ENCODE measurements around the gene KRTAP13-1. TPM values are rescaled to one million over a fixed set of nuclear protein-coding genes. Genes with fewer than 3 reads are reported as not detected.

Gene KRTAP13-1
- total RNA-seq (2021; ENCODE audit: unreplicated experiment) (not detected), Bru-seq, nascent RNA (not detected), BruChase-seq, experiment 1, labeled RNA remaining after a 2-hour chase (not detected), BruChase-seq, experiment 2, labeled RNA remaining after a 6-hour chase (not detected)
- not detected for polyA plus RNA-seq (2012; ENCODE audit: insufficient read length)
- long read RNA-seq, result 0 reads

GRCh38 chr21:30395731-30396130, at the start of gene KRTAP13-1:
Gene KRTAP13-1, plus strand, starts transcription at chr21:30396031. Its CDS starts 56 bp downstream, at chr21:30396087.
- in situ Hi-C loops (cut with HindIII; ENCODE audit: low pct_unique_long_range_greater_than_20kb, low sequenced_read_pairs) (no loop called here), intact Hi-C loops (cut with micrococcal nuclease; ENCODE audit: unreplicated experiment) (no loop called here)

GRCh38 chr21:30348506-30348905, 47.3 kb upstream of the KRTAP13-1 start, which contains the start of gene KRTAP23-1:
Gene KRTAP23-1, minus strand, starts transcription at chr21:30348606. Its CDS starts 0 bp downstream, at chr21:30348606.
- TF ChIP-seq TCF7L2 (IDR thresholded peaks at IDR 0.05; ENCODE audit: low read depth, low read length), result no peak
- no peak for TF ChIP-seq POLR2AphosphoS5 (IDR thresholded peaks at IDR 0.05; ENCODE audit: low read depth, low read length)
- no peak for TF ChIP-seq REST (IDR thresholded peaks at IDR 0.05; ENCODE audit: insufficient read depth in 1 of 2, low read depth in 2 of 2, low read length in 1 of 2)
- TF ChIP-seq SIN3A (IDR thresholded peaks at IDR 0.05; ENCODE audit: borderline replicate concordance, insufficient read depth, low read depth, low read length), result no peak
- TF ChIP-seq CTCF (IDR thresholded peaks at IDR 0.05), result no peak
- Histone ChIP-seq H3K27me3 (ENCODE audit: control insufficient read depth, insufficient read depth, low read length) (no peaks in the 10 kb centered on the region), H3K36me3 (ENCODE audit: control insufficient read depth, insufficient read depth, low read length) (no peaks in the 10 kb centered on the region), H3K27ac (ENCODE audit: low read length) (no peak within 1 kb of the TSS), H3K4me3 (ENCODE audit: low read depth in 2 of 2, low read length in 2 of 2) (no peak within 1 kb of the TSS), H3K4me1 (ENCODE audit: control insufficient read depth, insufficient read depth, low read length) (no peaks in the 10 kb centered on the region), H3K9me3 (ENCODE audit: control insufficient read depth, insufficient read depth, low read depth, low read length) (no peaks in the 10 kb centered on the region)
- ATAC-seq (no peak), DNase-seq (ENCODE audit: low read depth, low spot score) (no peak)
- ChIA-PET CTCF (no interaction called here), POLR2A (no interaction called here)
- BruUV-seq (replicated peaks), result no TSS peak
- in situ Hi-C loops (cut with HindIII; ENCODE audit: low pct_unique_long_range_greater_than_20kb, low sequenced_read_pairs) (no loop called here), intact Hi-C loops (cut with micrococcal nuclease; ENCODE audit: unreplicated experiment) (no loop called here)

More at GRCh38 chr21:30395731-30396130, at the start of gene KRTAP13-1:
- Histone ChIP-seq H3K27me3 (ENCODE audit: control insufficient read depth, insufficient read depth, low read length) (no peaks in the 10 kb centered on the region), H3K27ac (ENCODE audit: low read length) (no peak within 1 kb of the TSS), H3K9me3 (ENCODE audit: control insufficient read depth, insufficient read depth, low read depth, low read length) (no peaks in the 10 kb centered on the region), H3K36me3 (ENCODE audit: control insufficient read depth, insufficient read depth, low read length) (no peaks in the 10 kb centered on the region), H3K4me1 (ENCODE audit: control insufficient read depth, insufficient read depth, low read length) (no peaks in the 10 kb centered on the region), H3K4me3 (ENCODE audit: low read depth in 2 of 2, low read length in 2 of 2) (no peak within 1 kb of the TSS)
- BruUV-seq (replicated peaks), result no TSS peak
- POLR2A ChIA-PET, result no interaction called here
- CTCF ChIA-PET, result no interaction called here
- TF ChIP-seq TCF7L2 (IDR thresholded peaks at IDR 0.05; ENCODE audit: low read depth, low read length), result no peak
- no peak for TF ChIP-seq REST (IDR thresholded peaks at IDR 0.05; ENCODE audit: insufficient read depth in 1 of 2, low read depth in 2 of 2, low read length in 1 of 2)
- TF ChIP-seq CTCF (IDR thresholded peaks at IDR 0.05), result no peak
- TF ChIP-seq SIN3A (IDR thresholded peaks at IDR 0.05; ENCODE audit: borderline replicate concordance, insufficient read depth, low read depth, low read length), result no peak
- TF ChIP-seq POLR2AphosphoS5 (IDR thresholded peaks at IDR 0.05; ENCODE audit: low read depth, low read length), result no peak
- DNase-seq (ENCODE audit: low read depth, low spot score), result no peak
- no peak for ATAC-seq
